Endothelial cell of umbilical vein (primary cell): ENCODE data around the gene PLA2G4E. TPM values are rescaled to one million over a fixed set of nuclear protein-coding genes. Genes with fewer than 3 reads are reported as not detected.
A peak's percentile ranks its signal among the peaks of the same experiment; 100 is the strongest.

ENCODE experiments used
- BruUV-seq: library from RNA; stranded (reverse); fragments of 400-500 nt; replicated peaks from 2 replicates; lab custom pipeline; 2021; lab: Mats Ljungman, UMichigan
- CTCF ChIA-PET: fragments of 300-600, 350-600 bp; sonication (Branson Sonifier 250); formaldehyde crosslinking; loops from one replicate; lab custom pipeline; 2021; ENCODE audit warnings: antibody characterized with exemption, inconsistent platforms; lab: Charles Lee
- POLR2A ChIA-PET: fragments of 300-600, 350-600 bp; sonication (Branson Sonifier 250); formaldehyde crosslinking; loops from one replicate; lab custom pipeline; 2021; ENCODE audit warnings: antibody characterized with exemption, inconsistent platforms; lab: Charles Lee
- DNase-seq: peaks from one replicate; pipeline ENCODE4 v3.0.0-alpha.2; 2011; ENCODE audit warnings: low read depth, low spot score
- FAIRE-seq: peaks from 2 replicates; lab custom pipeline; 2011; peaks lifted over from hg19 to GRCh38; lab: Jason Lieb, UNC
- H2AFZ ChIP-seq: 2 replicates; pipeline ENCODE4 v1.6.0; 2012; ENCODE audit warnings: low read depth, low read length, control low read depth, inconsistent platforms
- H3K27ac ChIP-seq: 2 replicates; pipeline ENCODE4 v1.5.1; 2011; ENCODE audit warnings: low read depth, mild to moderate bottlenecking, control low read depth, low read length, moderate library complexity; ENCODE audit not compliant: insufficient read depth
- H3K27me3 ChIP-seq, 2 experiments: 2 replicates each; pipeline versions ENCODE4 v1.6.0 to v1.6.1; 2011; ENCODE audit warnings: low read length in 2 of 2, mixed read lengths in 1 of 2; ENCODE audit not compliant: control insufficient read depth in 2 of 2, insufficient read depth in 2 of 2
- H3K36me3 ChIP-seq, 2 experiments: 2 replicates in 1 of 2; 3 replicates in 1 of 2; pipeline ENCODE4 v1.5.1; 2011; ENCODE audit warnings: low read length in 2 of 2, mild to moderate bottlenecking in 1 of 2, moderate library complexity in 1 of 2; ENCODE audit not compliant: control insufficient read depth in 2 of 2, insufficient read depth in 2 of 2; ENCODE audit errors: extremely low read depth in 1 of 2
- H3K4me1 ChIP-seq: 3 replicates; pipeline ENCODE4 v1.5.1; 2011; ENCODE audit warnings: mild to moderate bottlenecking, low read length; ENCODE audit not compliant: control insufficient read depth, insufficient read depth; ENCODE audit errors: extremely low read depth
- H3K4me2 ChIP-seq: 2 replicates; pipeline ENCODE4 v1.6.1; 2011; ENCODE audit warnings: low read length, control low read depth, mixed read lengths; ENCODE audit not compliant: insufficient read depth
- H3K4me3 ChIP-seq, 3 experiments: fragments of 200-600 bp in 1 of 3; sonication (generic), shearing (Covaris generic) in 1 of 3; replicated peaks in 1 of 3; 2 replicates each; pipeline ENCODE4 v1.5.1; 2011 to 2016; ENCODE audit warnings: control low read depth in 3 of 3, low read length in 3 of 3, mild to moderate bottlenecking in 2 of 3, inconsistent platforms in 1 of 3, low read depth in 1 of 3, moderate library complexity in 1 of 3; ENCODE audit not compliant: insufficient read depth in 1 of 3
- H3K79me2 ChIP-seq: 2 replicates; pipeline ENCODE4 v1.6.0; 2012; ENCODE audit warnings: low read length, inconsistent platforms; ENCODE audit not compliant: control insufficient read depth, insufficient read depth
- H3K9ac ChIP-seq: replicated peaks from 2 replicates; pipeline ENCODE3; 2011; ENCODE audit warnings: low read length, control low read depth; ENCODE audit not compliant: insufficient read depth; ENCODE audit errors: extremely low read depth
- H3K9me1 ChIP-seq: replicated peaks from 3 replicates; pipeline ENCODE4 v1.6.0; 2011; ENCODE audit warnings: mild to moderate bottlenecking, low read length; ENCODE audit not compliant: control insufficient read depth, insufficient read depth; ENCODE audit errors: extremely low read depth
- H3K9me3 ChIP-seq: replicated peaks from 2 replicates; pipeline ENCODE4 v1.5.1; 2012; ENCODE audit warnings: low read length, inconsistent platforms; ENCODE audit not compliant: control insufficient read depth, insufficient read depth
- H4K20me1 ChIP-seq: replicated peaks from 2 replicates; pipeline ENCODE3; 2011; ENCODE audit warnings: mild to moderate bottlenecking, low read length; ENCODE audit not compliant: control insufficient read depth, insufficient read depth; ENCODE audit errors: extremely low read depth
- CTCF ChIP-seq, 2 donors: IDR thresholded peaks; 1 replicate in 1 of 2; 2 replicates in 1 of 2; pipeline ENCODE4 v1.5.1; 2011; ENCODE audit warnings: low read length in 2 of 2, mild to moderate bottlenecking in 2 of 2, moderate library complexity in 2 of 2, control low read depth in 1 of 2, inconsistent platforms in 1 of 2, low read depth in 1 of 2; ENCODE audit not compliant: insufficient read depth in 1 of 2; ENCODE audit errors: extremely low read depth in 1 of 2
- EZH2 ChIP-seq: IDR thresholded peaks from 2 replicates; pipeline ENCODE4 v1.6.1; 2012; ENCODE audit warnings: borderline replicate concordance, low read depth, mild to moderate bottlenecking, moderate library complexity, low read length, inconsistent platforms; ENCODE audit not compliant: severe bottlenecking
- FOS ChIP-seq: IDR thresholded peaks from 2 replicates; pipeline ENCODE4 v1.6.1; 2011; ENCODE audit warnings: mild to moderate bottlenecking, low read length, moderate library complexity, borderline replicate concordance; ENCODE audit not compliant: insufficient read depth
- GATA2 ChIP-seq: IDR thresholded peaks from 2 replicates; pipeline ENCODE4 v1.7.0; 2011; ENCODE audit warnings: low read depth, mild to moderate bottlenecking, moderate library complexity, mixed read lengths, low read length; ENCODE audit not compliant: insufficient read length, insufficient read depth
- JUN ChIP-seq: IDR thresholded peaks from 2 replicates; pipeline ENCODE4 v1.6.1; 2011; ENCODE audit warnings: borderline replicate concordance, low read depth; ENCODE audit not compliant: insufficient read length, insufficient read depth
- MAX ChIP-seq: IDR thresholded peaks from 2 replicates; pipeline ENCODE4 v1.6.1; 2011; ENCODE audit not compliant: insufficient read depth, insufficient read length
- MYC ChIP-seq: IDR thresholded peaks from one replicate; pipeline ENCODE4 v1.6.1; 2011; ENCODE audit warnings: mild to moderate bottlenecking, low read depth, low read length
- POLR2A ChIP-seq: IDR thresholded peaks from 2 replicates; pipeline ENCODE4 v1.6.1; 2012; ENCODE audit warnings: low read depth, mild to moderate bottlenecking, control low read depth, low read length
- POLR2AphosphoS5 ChIP-seq: IDR thresholded peaks from 2 replicates; pipeline ENCODE4 v1.6.1; 2012; ENCODE audit warnings: low read depth, mild to moderate bottlenecking, control low read depth, low read length, moderate library complexity; ENCODE audit not compliant: insufficient read depth
- dilution Hi-C: fragments of 300-500 bp; cut with MboI; formaldehyde crosslinking; loops from one replicate; pipeline ENCODE4 v1.15.0; 2019; ENCODE audit warnings: low sequenced_read_pairs; ENCODE audit not compliant: extremely low pct_ligation_motif_present
- intact Hi-C: fragments of 100-400 bp; cut with micrococcal nuclease; formaldehyde crosslinking; loops from one replicate; pipeline ENCODE4 v1.10.0; 2022
- polyA plus RNA-seq, 4 experiments: library from polyadenylated mRNA; depleted of rRNA in 3 of 4; stranded (reverse) in 3 of 4; unstranded in 1 of 4; fragments of >200 nt; gene quantifications; 2 replicates each; pipeline versions ENCODE4 v1.2.1 to v1.2.3, GENCODE V29; 2011 to 2012; ENCODE audit warnings: missing spikeins in 1 of 4
- total RNA-seq: library from RNA; stranded (reverse); gene quantifications from 2 replicates; pipeline ENCODE4 v1.2.3, GENCODE V29; 2021

PLA2G4E gene
- total and polyA plus RNA-seq, 2 donors (not counting 3 experiments of a cell fraction or from before 2014, with no cell fraction given): not detected

GRCh38 chr15:41966920-41967465 lies 53.8 kb downstream of the PLA2G4E start:
- FAIRE-seq (no peak), DNase-seq (no peak)
- no peaks in the 10 kb centered on the region for H4K20me1 ChIP-seq
- no TSS peak for BruUV-seq
- dilution Hi-C loops (no loop called here), intact Hi-C loops (loop anchor here (1.0 kb wide), 1 partner anchor 9 kb away; no protein-coding TSS in a partner anchor)
- peak overlapping the region; percentile 71 for H3K4me2 ChIP-seq
- H3K27me3 ChIP-seq: no peaks in the 10 kb centered on the region
- peak overlapping the region; percentile 60 for H3K27ac ChIP-seq
- H3K79me2 ChIP-seq: peaks cover 99% of the 10 kb centered on the region
- H3K36me3 ChIP-seq: peaks cover 0 to 5% of the 10 kb centered on the region in 2 experiments
- H3K9ac ChIP-seq: no peak overlapping the region
- no peaks in the 10 kb centered on the region for H3K9me1 ChIP-seq
- POLR2A ChIA-PET: interaction anchor here (1.5 kb wide), 1 partner anchor 34 kb away, joined by 4 read pairs; no protein-coding TSS in a partner anchor
- H3K4me1 ChIP-seq: peaks cover 54% of the 10 kb centered on the region
- H3K9me3 ChIP-seq: no peaks in the 10 kb centered on the region
- CTCF ChIA-PET: interaction anchor here (1.1 to 7.1 kb wide), 6 partner anchors 10 to 62 kb away, joined by 4 to 44 read pairs (median 6); no protein-coding TSS in a partner anchor
- H2AFZ ChIP-seq: no peak overlapping the region
- H3K4me3 ChIP-seq: no peak overlapping the region
- no peak for TF ChIP-seq EZH2
- TF ChIP-seq GATA2: no peak
- no peak for TF ChIP-seq FOS
- no peak for TF ChIP-seq MYC
- no peak for TF ChIP-seq POLR2AphosphoS5
- no peak for TF ChIP-seq JUN
- no peak for TF ChIP-seq CTCF (IDR thresholded peaks at IDR 0.05; ENCODE audit: extremely low read depth in 1 of 2, insufficient read depth in 1 of 2, low read depth in 1 of 2, low read length in 2 of 2)
- TF ChIP-seq POLR2A: no peak
- no peak for TF ChIP-seq MAX
